ENCODE data around the gene CTF1. TPM values are rescaled to one million over a fixed set of nuclear protein-coding genes. Genes with fewer than 3 reads are reported as not detected.

Gene CTF1
- total RNA-seq, 1 experiment from 2014 or later: 1.4 TPM

MicroRNAs within 50 kb of the gene (microRNA counts, 767-probe panel; counts per million panel counts)
- not detected for microRNA hsa-miR-762

Small RNA genes lying within 50 kb of the gene (microRNA-seq; reads per million reads assigned to microRNA genes)
- gene MIR4519 (ENCODE audit: borderline number of aligned reads) (not detected), gene MIR762 (ENCODE audit: borderline number of aligned reads) (not detected)

Other genes starting within 250 kb of the CTF1 start
- gene PRR14, start 245.7 kb upstream of the CTF1 start, total RNA-seq (2021; ENCODE audit: unreplicated experiment): 56.2 TPM
- gene FBRS, start 238.2 kb upstream of the CTF1 start, total RNA-seq (2021; ENCODE audit: unreplicated experiment): 65.3 TPM
- 59.6 TPM for gene SRCAP, start 197.4 kb upstream of the CTF1 start, total RNA-seq (2021; ENCODE audit: unreplicated experiment)
- 32.6 TPM for gene PHKG2, start 148.2 kb upstream of the CTF1 start, total RNA-seq (2021; ENCODE audit: unreplicated experiment)
- gene CFAP119, start 134.6 kb upstream of the CTF1 start, total RNA-seq (2021; ENCODE audit: unreplicated experiment): 12.6 TPM
- gene RNF40, start 134.3 kb upstream of the CTF1 start, total RNA-seq (2021; ENCODE audit: unreplicated experiment): 90.3 TPM
- 18.4 TPM for gene ZNF629, start 109.4 kb upstream of the CTF1 start, total RNA-seq (2021; ENCODE audit: unreplicated experiment)
- gene BCL7C, start 2.5 kb upstream of the CTF1 start, total RNA-seq (2021; ENCODE audit: unreplicated experiment): 44.9 TPM
- gene FBXL19, start 27.0 kb downstream of the CTF1 start, total RNA-seq (2021; ENCODE audit: unreplicated experiment): 45.2 TPM
- gene ORAI3, start 52.5 kb downstream of the CTF1 start, total RNA-seq (2021; ENCODE audit: unreplicated experiment): 9.0 TPM
- 26.9 TPM for gene SETD1A, start 61.1 kb downstream of the CTF1 start, total RNA-seq (2021; ENCODE audit: unreplicated experiment)
- gene HSD3B7, start 88.6 kb downstream of the CTF1 start, total RNA-seq (2021; ENCODE audit: unreplicated experiment): 8.6 TPM
- 1.6 TPM for gene STX1B, start 114.0 kb downstream of the CTF1 start, total RNA-seq (2021; ENCODE audit: unreplicated experiment)
- gene STX4, start 136.9 kb downstream of the CTF1 start, total RNA-seq (2021; ENCODE audit: unreplicated experiment): 26.0 TPM
- gene ZNF668, start 177.6 kb downstream of the CTF1 start, total RNA-seq (2021; ENCODE audit: unreplicated experiment): 16.8 TPM
- gene ZNF646, start 177.8 kb downstream of the CTF1 start, total RNA-seq (2021; ENCODE audit: unreplicated experiment): 17.7 TPM
- 11.6 TPM for gene PRSS53, start 192.3 kb downstream of the CTF1 start, total RNA-seq (2021; ENCODE audit: unreplicated experiment)
- gene VKORC1, start 198.2 kb downstream of the CTF1 start, total RNA-seq (2021; ENCODE audit: unreplicated experiment): 83.8 TPM
- gene BCKDK, start 211.8 kb downstream of the CTF1 start, total RNA-seq (2021; ENCODE audit: unreplicated experiment): 60.7 TPM
- gene KAT8, start 221.1 kb downstream of the CTF1 start, total RNA-seq (2021; ENCODE audit: unreplicated experiment): 44.9 TPM
- gene PRSS8, start 239.1 kb downstream of the CTF1 start, total RNA-seq (2021; ENCODE audit: unreplicated experiment): 42.6 TPM

Measured in HCT116 (cell line).